Osteocyte (in vitro differentiated cells): ENCODE results near the gene GABRG3. TPM values are rescaled to one million over a fixed set of nuclear protein-coding genes. Genes with fewer than 3 reads are reported as not detected.

Experiments used
- DNase-seq: peaks from one replicate; pipeline ENCODE4 v3.0.0; 2021; ENCODE audit warnings: mixed read lengths; ENCODE audit not compliant: unreplicated experiment; ENCODE audit errors: extremely low spot score
- H3K27ac Mint-ChIP-seq: one replicate; pipeline ENCODE4 v1.8.0; 2021; ENCODE audit warnings: mild to moderate bottlenecking, mixed read lengths; ENCODE audit not compliant: unreplicated experiment
- H3K27me3 Mint-ChIP-seq: one replicate; pipeline ENCODE4 v1.8.0; 2021; ENCODE audit warnings: mixed read lengths; ENCODE audit not compliant: unreplicated experiment
- H3K36me3 Mint-ChIP-seq: one replicate; pipeline ENCODE4 v1.8.0; 2021; ENCODE audit warnings: mixed read lengths; ENCODE audit not compliant: unreplicated experiment
- H3K4me1 Mint-ChIP-seq: one replicate; pipeline ENCODE4 v1.8.0; 2021; ENCODE audit warnings: mixed read lengths; ENCODE audit not compliant: unreplicated experiment
- H3K4me3 Mint-ChIP-seq: one replicate; pipeline ENCODE4 v1.8.0; 2021; ENCODE audit warnings: mild to moderate bottlenecking, moderate library complexity, mixed read lengths; ENCODE audit not compliant: unreplicated experiment
- H3K9me3 Mint-ChIP-seq: one replicate; pipeline ENCODE4 v1.8.0; 2021; ENCODE audit warnings: mixed read lengths; ENCODE audit not compliant: unreplicated experiment
- CTCF ChIP-seq: fragments of 200-600 bp; sonication (generic); IDR thresholded peaks from 2 replicates; pipeline ENCODE4 v1.5.0; 2021; ENCODE audit warnings: antibody characterized with exemption, mild to moderate bottlenecking, moderate library complexity
- total RNA-seq: library from RNA; stranded (reverse); gene quantifications from 2 replicates; pipeline ENCODE4 v1.2.1, GENCODE V29; 2021

GABRG3 gene
- total RNA-seq, 1 donor from 2014 or later, result 0.19 TPM

GRCh38 chr15:27089233-27089586, 118.2 kb downstream of the GABRG3 start:
- TF ChIP-seq CTCF, result no peak
- Mint-ChIP-seq H3K36me3 (no peaks in the 10 kb centered on the region), H3K4me1 (peaks cover 21% of the 10 kb centered on the region), H3K27ac (no peak overlapping the region), H3K27me3 (no peaks in the 10 kb centered on the region), H3K9me3 (no peaks in the 10 kb centered on the region), H3K4me3 (no peak overlapping the region)
- DNase-seq, result no peak

GRCh38 chr15:27089676-27090075, 118.7 kb downstream of the GABRG3 start:
- no peak overlapping the region for H3K27ac Mint-ChIP-seq
- no peaks in the 10 kb centered on the region for H3K27me3 Mint-ChIP-seq
- no peak for DNase-seq
- no peak overlapping the region for H3K4me3 Mint-ChIP-seq
- TF ChIP-seq CTCF, result no peak
- H3K36me3 Mint-ChIP-seq, result no peaks in the 10 kb centered on the region
- H3K9me3 Mint-ChIP-seq, result no peaks in the 10 kb centered on the region
- peaks cover 24% of the 10 kb centered on the region for H3K4me1 Mint-ChIP-seq

GRCh38 chr15:27091270-27091940, 120.4 kb downstream of the GABRG3 start:
- H3K4me1 Mint-ChIP-seq, result peaks cover 26% of the 10 kb centered on the region
- H3K27me3 Mint-ChIP-seq, result no peaks in the 10 kb centered on the region
- no peaks in the 10 kb centered on the region for H3K9me3 Mint-ChIP-seq
- no peak for DNase-seq
- TF ChIP-seq CTCF, result no peak
- H3K36me3 Mint-ChIP-seq, result no peaks in the 10 kb centered on the region
- H3K4me3 Mint-ChIP-seq, result no peak overlapping the region
- no peak overlapping the region for H3K27ac Mint-ChIP-seq

- peaks cover 21% of the 10 kb centered on the region for H3K4me1 Mint-ChIP-seq
Measured at GRCh38 chr15:27092390-27092789, 121.4 kb downstream of the GABRG3 start.

GRCh38 chr15:27094235-27094634, 123.3 kb downstream of the GABRG3 start:
- no peaks in the 10 kb centered on the region for H3K36me3 Mint-ChIP-seq
- no peak overlapping the region for H3K4me3 Mint-ChIP-seq
- H3K27ac Mint-ChIP-seq, result no peak overlapping the region
- no peaks in the 10 kb centered on the region for H3K27me3 Mint-ChIP-seq
- H3K9me3 Mint-ChIP-seq, result peaks cover 3% of the 10 kb centered on the region
- H3K4me1 Mint-ChIP-seq, result peaks cover 21% of the 10 kb centered on the region
- TF ChIP-seq CTCF, result no peak
- DNase-seq, result no peak

More at GRCh38 chr15:27092390-27092789, 121.4 kb downstream of the GABRG3 start:
- H3K27me3 Mint-ChIP-seq, result no peaks in the 10 kb centered on the region
- no peaks in the 10 kb centered on the region for H3K36me3 Mint-ChIP-seq
- H3K27ac Mint-ChIP-seq, result no peak overlapping the region
- no peaks in the 10 kb centered on the region for H3K9me3 Mint-ChIP-seq
- no peak for TF ChIP-seq CTCF
- DNase-seq, result no peak
- no peak overlapping the region for H3K4me3 Mint-ChIP-seq
